ENCODE results near the gene CBLL2.
"Not testable (repeated sequence)": the region's sequence is repeated elsewhere in the genome, so short reads cannot be mapped to it uniquely, and the experiment has no call there.

Gene CBLL2

DNA sequence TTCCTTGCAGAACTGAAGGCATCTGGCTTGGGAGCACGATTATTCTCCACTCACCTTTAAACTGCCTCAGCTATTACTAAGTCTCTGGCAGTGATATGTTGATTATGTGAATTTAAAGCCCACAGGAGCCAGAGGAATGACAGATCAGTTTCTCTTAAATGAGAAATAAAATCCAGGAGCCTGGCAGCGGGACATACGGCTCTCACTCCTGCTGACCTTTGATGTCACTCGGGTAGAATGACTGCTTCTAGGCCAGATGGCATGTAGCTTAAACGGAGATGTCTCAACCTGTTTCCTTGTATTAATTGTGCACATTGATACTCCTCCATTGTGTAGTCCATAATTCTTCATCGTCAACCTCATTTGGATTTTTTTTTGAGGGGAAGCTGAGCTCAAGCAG, 4.0 kb upstream of the CBLL2 start:
- TF ChIP-seq, protein P1, sequence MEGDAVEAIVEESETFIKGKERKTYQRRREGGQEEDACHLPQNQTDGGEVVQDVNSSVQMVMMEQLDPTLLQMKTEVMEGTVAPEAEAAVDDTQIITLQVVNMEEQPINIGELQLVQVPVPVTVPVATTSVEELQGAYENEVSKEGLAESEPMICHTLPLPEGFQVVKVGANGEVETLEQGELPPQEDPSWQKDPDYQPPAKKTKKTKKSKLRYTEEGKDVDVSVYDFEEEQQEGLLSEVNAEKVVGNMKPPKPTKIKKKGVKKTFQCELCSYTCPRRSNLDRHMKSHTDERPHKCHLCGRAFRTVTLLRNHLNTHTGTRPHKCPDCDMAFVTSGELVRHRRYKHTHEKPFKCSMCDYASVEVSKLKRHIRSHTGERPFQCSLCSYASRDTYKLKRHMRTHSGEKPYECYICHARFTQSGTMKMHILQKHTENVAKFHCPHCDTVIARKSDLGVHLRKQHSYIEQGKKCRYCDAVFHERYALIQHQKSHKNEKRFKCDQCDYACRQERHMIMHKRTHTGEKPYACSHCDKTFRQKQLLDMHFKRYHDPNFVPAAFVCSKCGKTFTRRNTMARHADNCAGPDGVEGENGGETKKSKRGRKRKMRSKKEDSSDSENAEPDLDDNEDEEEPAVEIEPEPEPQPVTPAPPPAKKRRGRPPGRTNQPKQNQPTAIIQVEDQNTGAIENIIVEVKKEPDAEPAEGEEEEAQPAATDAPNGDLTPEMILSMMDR (IDR thresholded peaks at IDR 0.05; ENCODE audit: borderline replicate concordance, insufficient read depth, low read depth, low read length): no peak
- no peak overlapping the region for H3K4me3 ChIP-seq (ENCODE audit: low read depth, low read length)

DNA sequence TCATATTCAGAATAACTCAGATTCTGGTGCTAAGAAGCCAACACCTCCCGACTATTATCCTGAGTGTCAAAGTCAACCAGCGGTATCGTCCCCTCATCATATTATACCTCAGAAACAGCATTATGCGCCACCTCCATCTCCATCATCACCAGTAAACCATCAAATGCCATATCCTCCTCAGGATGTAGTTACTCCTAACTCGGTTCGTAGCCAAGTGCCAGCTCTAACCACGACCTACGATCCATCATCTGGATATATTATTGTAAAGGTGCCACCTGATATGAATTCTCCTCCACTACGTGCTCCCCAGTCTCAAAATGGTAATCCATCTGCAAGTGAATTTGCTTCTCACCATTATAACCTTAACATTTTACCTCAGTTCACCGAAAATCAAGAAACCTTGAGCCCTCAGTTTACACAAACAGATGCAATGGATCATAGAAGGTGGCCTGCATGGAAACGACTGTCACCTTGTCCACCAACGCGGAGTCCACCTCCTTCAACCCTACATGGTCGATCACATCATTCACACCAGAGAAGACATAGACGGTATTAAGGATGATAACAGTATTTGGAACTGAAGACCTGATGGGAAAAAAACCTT, 1.1 kb downstream of the CBLL2 start:
- TF ChIP-seq, protein P1 (IDR thresholded peaks at IDR 0.05; ENCODE audit: borderline replicate concordance, insufficient read depth, low read depth, low read length): no peak
- no peak overlapping the region for H3K4me3 ChIP-seq (ENCODE audit: low read depth, low read length)

DNA sequence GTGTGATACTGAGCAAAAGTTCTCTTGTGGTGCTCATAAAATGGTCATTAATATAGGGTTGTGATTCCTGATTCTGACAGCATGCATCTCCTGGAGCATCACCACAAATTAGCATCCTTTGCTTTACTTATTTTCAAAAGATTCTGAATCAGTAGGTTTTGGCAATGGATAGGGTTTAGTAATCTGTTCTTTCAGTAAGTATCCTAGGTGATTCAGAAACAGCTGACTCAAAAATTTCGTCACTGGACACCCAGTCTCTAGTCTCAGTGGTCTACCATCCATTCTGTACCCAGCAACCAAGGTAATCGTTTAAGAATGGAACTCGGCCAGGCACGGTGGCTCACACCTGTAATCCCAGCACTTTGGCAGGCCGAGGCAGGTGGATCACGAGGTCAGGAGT, 4.1 kb downstream of the CBLL2 start:
- H3K4me3 ChIP-seq (ENCODE audit: low read depth, low read length): no peak overlapping the region
- TF ChIP-seq, protein P1 (IDR thresholded peaks at IDR 0.05; ENCODE audit: borderline replicate concordance, insufficient read depth, low read depth, low read length): no peak

DNA sequence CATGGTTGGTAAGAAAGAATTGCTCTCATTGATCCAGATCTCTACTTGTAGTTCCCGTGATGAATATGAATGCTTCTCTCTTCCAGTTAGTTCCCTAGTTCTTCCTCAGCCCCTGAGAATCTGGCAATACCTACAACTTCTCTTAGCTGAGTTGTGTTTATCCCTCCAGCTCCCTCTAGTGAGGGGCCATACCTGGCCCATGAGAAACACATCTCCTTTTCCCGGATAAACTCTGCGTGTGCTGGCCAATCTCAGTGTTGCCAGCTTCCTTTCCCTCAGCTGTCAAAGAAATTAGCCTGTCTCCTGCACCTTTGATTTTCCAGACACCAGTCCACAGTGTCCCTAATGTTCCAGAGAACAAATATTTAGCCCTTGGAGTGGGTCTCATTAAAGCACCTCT, 5.7 kb downstream of the CBLL2 start:
- no peak overlapping the region for H3K4me3 ChIP-seq (ENCODE audit: low read depth, low read length)
- TF ChIP-seq, protein P1 (IDR thresholded peaks at IDR 0.05; ENCODE audit: borderline replicate concordance, insufficient read depth, low read depth, low read length): no peak

DNA sequence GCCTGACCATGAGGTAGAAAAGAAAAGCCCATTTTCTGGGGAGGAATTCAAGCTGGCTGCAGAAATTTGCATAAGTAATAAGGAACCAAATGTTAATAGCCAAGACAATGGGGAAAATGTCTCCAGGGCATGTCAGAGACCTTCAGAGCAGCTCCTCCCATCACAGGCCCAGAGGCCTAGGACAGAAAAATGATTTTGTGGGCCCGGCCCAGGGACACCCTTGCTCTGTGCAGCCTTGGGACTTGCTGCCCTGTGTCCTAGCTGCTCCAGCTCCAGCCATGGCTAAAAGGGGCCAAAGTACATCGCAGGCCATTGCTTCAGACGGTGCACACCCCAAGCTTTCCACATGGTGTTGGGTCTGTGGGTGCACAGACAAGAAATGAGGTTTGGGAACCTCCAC, 16.5 kb downstream of the CBLL2 start:
- not testable (repeated sequence) for H3K4me3 ChIP-seq (ENCODE audit: low read depth, low read length)

DNA sequence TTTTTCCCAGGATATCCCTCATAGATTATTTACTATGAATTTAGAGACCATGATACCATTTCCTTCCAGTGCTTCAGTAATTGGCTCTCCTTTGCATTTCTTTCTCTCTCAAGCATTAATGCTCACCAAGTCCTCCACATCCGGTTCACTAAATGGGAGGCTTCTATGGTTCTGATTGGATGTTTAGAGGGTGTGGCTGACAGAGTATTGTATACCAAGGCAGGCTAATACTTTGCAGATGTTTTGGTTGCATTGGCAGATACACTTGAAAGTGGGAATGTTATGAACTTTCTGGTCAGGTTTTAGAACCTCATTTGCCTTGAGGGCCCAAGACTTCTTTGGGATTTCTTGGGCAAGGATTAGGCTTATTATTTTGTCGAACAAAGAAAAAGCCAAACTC, 24.2 kb downstream of the CBLL2 start:
- TF ChIP-seq, protein P1 (IDR thresholded peaks at IDR 0.05; ENCODE audit: borderline replicate concordance, insufficient read depth, low read depth, low read length): no peak
- H3K4me3 ChIP-seq (ENCODE audit: low read depth, low read length): no peak overlapping the region

DNA sequence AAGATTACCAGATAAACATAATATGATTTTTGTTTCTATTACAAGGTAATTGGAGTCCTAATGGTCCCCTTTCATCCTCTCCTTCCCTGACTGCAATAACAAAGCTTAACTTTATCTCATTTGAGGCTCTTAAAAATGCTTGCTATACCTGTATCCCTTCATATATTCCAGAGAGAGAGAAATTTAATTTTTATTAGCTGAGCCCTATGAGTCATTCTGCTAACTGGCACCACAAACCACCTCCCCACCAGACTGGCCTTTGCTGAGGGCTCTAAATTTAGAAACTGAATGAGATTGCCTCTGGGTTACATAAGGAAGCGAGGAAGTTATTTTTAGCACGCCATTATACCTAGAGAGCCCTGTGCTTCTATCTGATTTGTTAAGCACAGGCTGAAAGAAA, 27.4 kb downstream of the CBLL2 start:
- TF ChIP-seq, protein P1 (IDR thresholded peaks at IDR 0.05; ENCODE audit: borderline replicate concordance, insufficient read depth, low read depth, low read length): no peak
- no peak overlapping the region for H3K4me3 ChIP-seq (ENCODE audit: low read depth, low read length)

DNA sequence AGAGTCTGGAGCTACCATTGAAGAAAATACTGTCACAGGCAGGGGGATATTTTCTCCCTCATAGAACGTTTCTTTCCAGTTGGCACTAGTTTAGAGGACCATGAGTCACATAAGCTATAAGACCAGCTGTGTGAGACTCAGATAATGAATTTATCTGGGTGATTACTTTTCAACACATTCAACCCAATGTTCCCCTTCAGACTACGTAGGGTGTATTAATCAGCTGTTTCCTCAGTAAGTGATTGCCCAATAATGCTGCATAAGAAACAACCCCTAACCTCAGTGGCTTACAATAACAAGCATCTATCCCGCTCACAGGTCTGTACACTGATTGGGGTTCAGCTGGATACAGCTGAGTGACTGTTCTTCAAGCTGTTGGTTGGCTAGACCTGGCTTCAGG, 38.1 kb downstream of the CBLL2 start:
- no peak overlapping the region for H3K4me3 ChIP-seq (ENCODE audit: low read depth, low read length)
- TF ChIP-seq, protein P1 (IDR thresholded peaks at IDR 0.05; ENCODE audit: borderline replicate concordance, insufficient read depth, low read depth, low read length): no peak
